Smooth muscle cell (in vitro differentiated cells): Measurements from ENCODE around the gene UPK3A. TPM values are rescaled to one million over a fixed set of nuclear protein-coding genes. Genes with fewer than 3 reads are reported as not detected.
A peak's percentile ranks its signal among the peaks of the same experiment; 100 is the strongest.
"Not testable (repeated sequence)": the region's sequence is repeated elsewhere in the genome, so short reads cannot be mapped to it uniquely, and the experiment has no call there.

Source experiments
- DNase-seq: peaks from one replicate; lab custom pipeline; 2025; ENCODE audit not compliant: unreplicated experiment; lab: John Stamatoyannopoulos, UW
- H2AFZ ChIP-seq: fragments of 200-600 bp; sonication (generic); 2 replicates; pipeline ENCODE4 v1.6.0; 2016; ENCODE audit warnings: antibody characterized with exemption, low read depth, mild to moderate bottlenecking
- H3F3A ChIP-seq: fragments of 200-600 bp; sonication (generic); 2 replicates; pipeline ENCODE4 v1.6.0; 2017; ENCODE audit warnings: antibody characterized with exemption, low read depth
- H3K27ac ChIP-seq: fragments of 200-600 bp; sonication (generic); 2 replicates; pipeline ENCODE4 v1.5.1; 2016; ENCODE audit warnings: low read depth, mild to moderate bottlenecking
- H3K27me3 ChIP-seq: fragments of 200-600 bp; sonication (generic); 2 replicates; pipeline ENCODE4 v1.6.1; 2016; ENCODE audit warnings: low read depth, mild to moderate bottlenecking
- H3K36me3 ChIP-seq: fragments of 200-600 bp; sonication (generic); 2 replicates; pipeline ENCODE4 v1.5.1; 2016; ENCODE audit warnings: low read depth
- H3K4me1 ChIP-seq: fragments of 200-600 bp; sonication (generic); 2 replicates; pipeline ENCODE4 v1.5.1; 2016; ENCODE audit warnings: low read depth
- H3K4me2 ChIP-seq: fragments of 200-600 bp; sonication (generic); 2 replicates; pipeline ENCODE4 v1.6.0; 2016; ENCODE audit warnings: mild to moderate bottlenecking
- H3K4me3 ChIP-seq: fragments of 200-600 bp; sonication (generic); 2 replicates; pipeline ENCODE4 v1.5.1; 2016; ENCODE audit warnings: mild to moderate bottlenecking
- H3K79me2 ChIP-seq: fragments of 200-600 bp; sonication (generic); 2 replicates; pipeline ENCODE4 v1.6.0; 2016; ENCODE audit warnings: low read depth, mild to moderate bottlenecking
- H3K9ac ChIP-seq: fragments of 200-600 bp; sonication (generic); 2 replicates; pipeline ENCODE4 v1.6.0; 2016; ENCODE audit warnings: low read depth
- H3K9me3 ChIP-seq: fragments of 200-600 bp; sonication (generic); replicated peaks from 2 replicates; pipeline ENCODE4 v1.5.1; 2016; ENCODE audit warnings: low read depth
- H4K20me1 ChIP-seq: fragments of 200-600 bp; sonication (generic); 2 replicates; pipeline ENCODE4 v1.6.0; 2016; ENCODE audit warnings: low read depth
- CTCF ChIP-seq: fragments of 200-600 bp; sonication (generic); IDR thresholded peaks from 2 replicates; pipeline ENCODE4 v1.5.1; 2017; ENCODE audit warnings: borderline replicate concordance, mild to moderate bottlenecking, antibody characterized with exemption; ENCODE audit not compliant: insufficient read depth, poor library complexity, severe bottlenecking
- WGBS: methylation state at CpG from one replicate; pipeline ENCODE4 v1.1.7; 2016; ENCODE audit warnings: low lambda C conversion rate; 5-methylcytosine and 5-hydroxymethylcytosine counted together
- polyA plus RNA-seq: library from polyadenylated mRNA; unstranded; fragments of >200 nt; fragmentation: Nextera tagmentation; extraction: Ambion mirVana; gene quantifications from 2 replicates; pipeline ENCODE4 v1.2.1, GENCODE V29; 2016
- total RNA-seq: library from RNA; depleted of rRNA; stranded (reverse); fragments of >200 nt; gene quantifications from 2 replicates; pipeline ENCODE4 v1.2.3, GENCODE V29; 2014

UPK3A gene
- total and polyA plus RNA-seq, 2 experiments from 2014 or later, result not detected

GRCh38 chr22:45272498-45272897 lies 12.3 kb upstream of the UPK3A start:
- Histone ChIP-seq H3K9ac (no peak overlapping the region), H3K27me3 (no peaks in the 10 kb centered on the region), H2AFZ (no peak overlapping the region), H3K36me3 (no peaks in the 10 kb centered on the region), H3F3A (no peaks in the 10 kb centered on the region), H3K9me3 (no peaks in the 10 kb centered on the region), H3K4me1 (peaks cover 7% of the 10 kb centered on the region), H4K20me1 (no peaks in the 10 kb centered on the region), H3K4me3 (no peak overlapping the region), H3K4me2 (no peak overlapping the region), H3K27ac (peak overlapping the region; percentile 0), H3K79me2 (no peaks in the 10 kb centered on the region)
- DNase-seq, result no peak
- WGBS, result 82% methylated on average over 7 of the region's 7 CpGs
- TF ChIP-seq CTCF, result no peak

- Histone ChIP-seq H3F3A (no peaks in the 10 kb centered on the region), H3K36me3 (no peaks in the 10 kb centered on the region), H3K4me1 (peaks cover 7% of the 10 kb centered on the region), H3K4me3 (no peak overlapping the region), H3K27ac (no peak overlapping the region), H2AFZ (no peak overlapping the region), H4K20me1 (no peaks in the 10 kb centered on the region), H3K4me2 (no peak overlapping the region), H3K9ac (no peak overlapping the region), H3K27me3 (no peaks in the 10 kb centered on the region), H3K9me3 (no peaks in the 10 kb centered on the region), H3K79me2 (no peaks in the 10 kb centered on the region)
- 95% methylated on average over 15 of the region's 15 CpGs for WGBS
- TF ChIP-seq CTCF, result no peak
- DNase-seq, result no peak
These were observed 11.2 kb upstream of the UPK3A start for GRCh38 chr22:45273452-45274075.

- H3K27me3 ChIP-seq, result no peaks in the 10 kb centered on the region
- no peak for DNase-seq
- H4K20me1 ChIP-seq, result no peaks in the 10 kb centered on the region
- TF ChIP-seq CTCF, result no peak
- H3K79me2 ChIP-seq, result no peaks in the 10 kb centered on the region
- H2AFZ ChIP-seq, result no peak overlapping the region
- no peaks in the 10 kb centered on the region for H3K4me1 ChIP-seq
- H3K27ac ChIP-seq, result no peak overlapping the region
- H3K9ac ChIP-seq, result no peak overlapping the region
- H3K9me3 ChIP-seq, result no peaks in the 10 kb centered on the region
- 77% methylated on average over 12 of the region's 12 CpGs for WGBS
- H3K4me3 ChIP-seq, result no peak overlapping the region
- no peaks in the 10 kb centered on the region for H3K36me3 ChIP-seq
- H3K4me2 ChIP-seq, result no peak overlapping the region
- no peaks in the 10 kb centered on the region for H3F3A ChIP-seq
These were observed 8.1 kb upstream of the UPK3A start for GRCh38 chr22:45276507-45277105.

- not testable (repeated sequence) for H3K9me3 ChIP-seq, H3K79me2 ChIP-seq, H3K36me3 ChIP-seq, DNase-seq, H4K20me1 ChIP-seq, H3K27me3 ChIP-seq, H3K4me3 ChIP-seq, H3K4me2 ChIP-seq, H2AFZ ChIP-seq, H3K27ac ChIP-seq, H3K9ac ChIP-seq, H3F3A ChIP-seq, H3K4me1 ChIP-seq
- WGBS, result 80% methylated on average over 7 of the region's 7 CpGs
These were observed 7.0 kb upstream of the UPK3A start for GRCh38 chr22:45277720-45278119.
